LNCaP clone FGC (cell line): Measurements from ENCODE around the gene PRR27.

Experiments
- DNase-seq: peaks from one replicate; pipeline ENCODE4 v3.0.0-alpha.2; 2011; ENCODE audit warnings: low read depth
- H3K4me3 ChIP-seq: 2 replicates; pipeline ENCODE4 v1.5.1; 2011; ENCODE audit warnings: mild to moderate bottlenecking, low read depth, low read length, control low read depth
- CTCF ChIP-seq: IDR thresholded peaks from 2 replicates; pipeline ENCODE4 v1.5.1; 2012; ENCODE audit warnings: mild to moderate bottlenecking; ENCODE audit not compliant: control insufficient read depth, insufficient read depth; ENCODE audit errors: extremely low read depth

PRR27 gene

GRCh38 chr4:70182517-70183167, 28.6 kb downstream of the PRR27 start:
- TF ChIP-seq CTCF: no peak
- no peak for DNase-seq
- H3K4me3 ChIP-seq: no peak overlapping the region

- DNase-seq: no peak
- no peak overlapping the region for H3K4me3 ChIP-seq
- TF ChIP-seq CTCF: peak; percentile 74
These were observed 29.3 kb downstream of the PRR27 start for GRCh38 chr4:70183168-70183939.

GRCh38 chr4:70183940-70184246, 29.9 kb downstream of the PRR27 start:
- no peak overlapping the region for H3K4me3 ChIP-seq
- TF ChIP-seq CTCF: no peak

GRCh38 chr4:70187216-70187615, 33.2 kb downstream of the PRR27 start:
- TF ChIP-seq CTCF: no peak
- no peak for DNase-seq
- no peak overlapping the region for H3K4me3 ChIP-seq

More at GRCh38 chr4:70183940-70184246, 29.9 kb downstream of the PRR27 start:
- no peak for DNase-seq

- DNase-seq: no peak
- no peak for TF ChIP-seq CTCF
- H3K4me3 ChIP-seq: no peak overlapping the region
These were observed 36.5 kb downstream of the PRR27 start for GRCh38 chr4:70190579-70190978.

- no peak overlapping the region for H3K4me3 ChIP-seq
- no peak for DNase-seq
- no peak for TF ChIP-seq CTCF
These were observed 37.6 kb downstream of the PRR27 start for GRCh38 chr4:70191647-70192046.
